ENCODE results near the gene INF2.

DNA sequence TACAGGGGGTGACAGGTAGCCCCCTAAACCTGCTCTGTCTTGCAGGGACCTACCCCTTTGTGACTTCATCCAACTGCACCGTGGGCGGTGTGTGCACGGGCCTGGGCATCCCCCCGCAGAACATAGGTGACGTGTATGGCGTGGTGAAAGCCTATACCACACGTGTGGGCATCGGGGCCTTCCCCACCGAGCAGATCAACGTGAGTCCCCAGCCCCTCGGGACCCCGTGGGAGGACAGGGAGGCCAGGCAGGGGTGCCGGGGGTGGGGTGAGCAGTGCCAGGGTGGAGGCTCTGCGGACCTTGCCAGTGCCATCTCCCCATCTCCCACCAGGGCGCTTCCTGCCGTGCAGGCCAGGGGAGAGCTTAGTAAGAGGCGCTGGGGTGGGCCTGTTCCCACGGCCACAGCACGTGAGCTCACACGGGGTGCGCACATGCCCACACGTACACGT is 52.4 kb downstream of the INF2 start:
- TF ChIP-seq, protein P1, sequence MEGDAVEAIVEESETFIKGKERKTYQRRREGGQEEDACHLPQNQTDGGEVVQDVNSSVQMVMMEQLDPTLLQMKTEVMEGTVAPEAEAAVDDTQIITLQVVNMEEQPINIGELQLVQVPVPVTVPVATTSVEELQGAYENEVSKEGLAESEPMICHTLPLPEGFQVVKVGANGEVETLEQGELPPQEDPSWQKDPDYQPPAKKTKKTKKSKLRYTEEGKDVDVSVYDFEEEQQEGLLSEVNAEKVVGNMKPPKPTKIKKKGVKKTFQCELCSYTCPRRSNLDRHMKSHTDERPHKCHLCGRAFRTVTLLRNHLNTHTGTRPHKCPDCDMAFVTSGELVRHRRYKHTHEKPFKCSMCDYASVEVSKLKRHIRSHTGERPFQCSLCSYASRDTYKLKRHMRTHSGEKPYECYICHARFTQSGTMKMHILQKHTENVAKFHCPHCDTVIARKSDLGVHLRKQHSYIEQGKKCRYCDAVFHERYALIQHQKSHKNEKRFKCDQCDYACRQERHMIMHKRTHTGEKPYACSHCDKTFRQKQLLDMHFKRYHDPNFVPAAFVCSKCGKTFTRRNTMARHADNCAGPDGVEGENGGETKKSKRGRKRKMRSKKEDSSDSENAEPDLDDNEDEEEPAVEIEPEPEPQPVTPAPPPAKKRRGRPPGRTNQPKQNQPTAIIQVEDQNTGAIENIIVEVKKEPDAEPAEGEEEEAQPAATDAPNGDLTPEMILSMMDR (IDR thresholded peaks at IDR 0.05), result no peak
- TF ChIP-seq POLR2A (IDR thresholded peaks at IDR 0.05), result no peak
- TF ChIP-seq EP300 (IDR thresholded peaks at IDR 0.05), result no peak

All from upper lobe of left lung (tissue), 4 donors.